ENCODE measurements around the gene TMPRSS11D. TPM values are rescaled to one million over a fixed set of nuclear protein-coding genes. Genes with fewer than 3 reads are reported as not detected.
A peak's percentile ranks its signal among the peaks of the same experiment; 100 is the strongest.

Gene TMPRSS11D
- total RNA-seq, 1 donor from 2014 or later, result not detected

DNA sequence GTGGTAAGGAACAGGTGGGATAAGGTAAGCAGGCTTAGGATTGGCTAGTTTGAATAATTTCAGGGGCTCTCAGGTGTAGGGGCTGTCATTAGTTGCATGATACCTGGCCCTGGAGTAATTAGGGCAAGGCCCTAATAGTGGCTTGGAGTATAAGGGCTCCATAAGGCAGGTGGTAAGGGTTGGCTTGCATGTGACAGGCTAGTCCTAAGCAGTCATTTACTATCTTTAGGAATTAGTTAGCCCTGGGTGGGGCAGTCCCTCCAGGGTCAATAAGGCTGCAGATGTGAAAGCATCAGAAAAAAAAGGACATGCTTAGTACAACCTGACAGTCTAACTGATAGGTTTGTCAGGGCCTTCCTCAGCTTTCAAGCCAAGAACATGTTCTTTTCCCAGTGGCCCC, 7.8 kb upstream of the TMPRSS11D start:
- DNase-seq (ENCODE audit: low spot score) (no peak), ATAC-seq (no peak)

DNA sequence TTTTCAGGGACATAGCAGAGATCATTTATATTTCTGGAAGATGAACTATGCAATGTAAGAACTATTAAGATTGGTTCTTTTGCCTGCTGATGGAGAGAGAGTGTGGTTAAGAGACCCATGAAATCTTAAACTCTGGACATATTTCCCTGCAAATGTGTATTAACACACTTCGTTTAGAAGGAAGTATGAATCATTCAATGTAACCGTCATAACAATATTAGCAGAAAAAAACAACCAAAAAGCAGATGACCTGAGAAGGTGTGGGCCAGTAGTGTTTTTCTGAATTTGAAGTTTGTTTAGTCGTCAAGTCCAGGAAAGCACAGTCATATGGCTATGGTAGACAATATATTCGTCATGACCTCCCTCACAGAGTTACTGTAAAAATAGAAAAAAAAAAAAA, 2.5 kb upstream of the TMPRSS11D start:
- no peak for ATAC-seq
- no peak for DNase-seq (ENCODE audit: low spot score)

DNA sequence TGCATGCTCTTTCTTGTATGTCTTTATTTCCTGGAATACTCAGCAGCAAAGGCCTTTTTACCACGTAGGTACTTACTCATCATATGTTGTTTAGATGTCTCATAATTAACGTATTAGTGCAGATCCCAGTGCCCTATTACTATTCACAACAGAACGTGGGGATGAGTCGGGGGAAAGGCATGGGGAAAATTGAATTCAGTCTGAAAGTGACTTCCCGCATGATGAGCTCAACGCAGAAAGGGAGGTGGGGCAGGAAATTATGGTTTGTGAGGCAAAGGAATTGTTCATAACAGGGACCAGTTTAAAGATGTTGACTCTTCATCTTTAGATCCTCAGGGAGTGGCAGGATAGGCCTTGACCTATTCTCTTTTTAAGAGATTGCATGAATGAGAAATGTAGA, 2.0 kb upstream of the TMPRSS11D start:
- DNase-seq (ENCODE audit: low spot score), result no peak
- no peak for ATAC-seq

DNA sequence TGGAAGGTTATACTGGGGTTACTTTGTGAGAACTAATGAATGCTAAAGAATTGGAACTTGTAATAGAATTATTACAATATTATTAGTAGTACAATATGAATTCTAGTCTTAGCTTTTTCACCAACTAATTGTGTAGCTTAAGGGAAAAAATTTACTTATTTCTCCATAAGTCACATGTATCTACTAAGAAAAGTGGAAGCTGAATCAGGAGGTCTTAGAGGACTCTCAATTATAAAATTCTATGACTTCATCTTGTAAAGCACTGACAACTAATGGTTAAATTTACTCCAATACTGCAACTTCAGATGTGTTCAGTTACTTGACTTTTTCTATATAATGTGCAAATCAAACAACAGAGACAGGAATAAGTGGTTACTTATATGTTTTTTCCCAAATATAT, 899 bp upstream of the TMPRSS11D start:
- no peak for DNase-seq (ENCODE audit: low spot score)
- no peak for ATAC-seq

DNA sequence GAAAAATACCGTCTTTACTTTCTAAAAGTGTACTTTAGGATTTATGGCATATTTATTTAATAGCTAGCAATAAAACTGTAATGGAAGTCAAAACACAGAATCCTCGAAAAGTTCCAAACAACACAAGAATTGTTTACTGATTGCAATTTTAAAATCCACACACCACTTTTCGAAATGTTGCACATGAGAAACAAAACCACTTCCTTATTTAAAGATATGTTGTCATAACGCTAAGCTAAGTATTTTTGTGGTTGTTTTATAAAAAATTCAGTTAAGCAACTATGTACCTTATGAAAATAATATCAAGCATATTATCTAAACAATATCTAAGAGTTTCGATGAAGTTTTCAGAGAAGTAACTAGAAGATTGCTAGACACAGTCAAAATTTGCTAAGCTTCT, 344 bp downstream of the TMPRSS11D start:
- ATAC-seq (no peak), DNase-seq (ENCODE audit: low spot score) (no peak)

DNA sequence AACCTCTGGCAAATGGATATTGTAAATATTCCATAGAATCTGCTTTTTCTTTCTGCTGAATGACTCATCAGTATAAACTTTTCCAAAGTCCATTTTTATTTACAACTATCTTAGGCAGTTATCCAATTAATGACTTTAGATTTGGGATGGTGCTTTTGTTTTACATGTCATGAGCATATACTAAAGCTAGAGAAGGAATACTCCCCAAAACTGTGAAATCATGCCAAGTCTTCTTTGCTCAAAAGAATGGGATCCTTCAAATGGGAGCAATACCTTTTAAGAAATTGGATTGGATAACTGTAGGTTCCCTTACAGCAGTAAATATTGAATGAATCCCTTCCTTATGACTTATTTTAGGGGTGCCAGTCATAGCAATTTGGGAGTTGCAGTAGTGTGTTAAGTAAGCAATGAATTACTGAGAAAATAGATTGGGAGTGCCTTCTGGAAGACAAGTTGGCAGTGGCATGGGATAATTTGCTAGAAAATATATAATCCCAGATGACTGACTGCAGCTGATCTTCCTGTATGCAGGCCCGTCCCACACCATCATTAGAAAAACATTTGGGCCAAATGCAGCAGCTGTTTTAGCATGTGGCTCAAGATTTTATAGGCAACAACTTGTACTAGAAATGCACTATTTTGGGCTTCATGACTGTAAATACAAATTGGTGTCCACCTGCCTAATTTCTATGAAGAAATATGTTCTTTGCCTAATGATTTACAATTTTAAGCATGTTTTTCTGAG, 2.8 kb downstream of the TMPRSS11D start:
- ATAC-seq (no peak), DNase-seq (ENCODE audit: low spot score) (no peak)

DNA sequence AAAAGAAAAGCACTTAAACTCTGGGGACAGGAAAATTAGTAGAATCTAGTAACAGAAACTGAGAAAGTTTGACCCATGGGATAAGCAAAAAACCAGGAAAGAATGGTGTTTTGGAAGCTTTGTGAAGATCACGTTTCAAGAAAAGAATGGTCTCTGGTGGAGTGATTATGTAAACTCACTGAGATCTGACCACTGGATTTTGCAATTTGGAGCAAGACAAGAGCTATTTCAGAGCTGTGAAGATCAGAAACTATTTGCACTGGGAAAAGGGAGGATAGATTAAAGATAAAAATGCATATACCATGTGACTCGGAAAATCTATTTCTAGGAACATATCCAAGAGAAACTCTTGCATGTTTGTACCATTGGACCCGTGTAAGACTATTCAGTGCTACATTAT, 4.3 kb downstream of the TMPRSS11D start:
- no peak for ATAC-seq
- no peak for DNase-seq (ENCODE audit: low spot score)

DNA sequence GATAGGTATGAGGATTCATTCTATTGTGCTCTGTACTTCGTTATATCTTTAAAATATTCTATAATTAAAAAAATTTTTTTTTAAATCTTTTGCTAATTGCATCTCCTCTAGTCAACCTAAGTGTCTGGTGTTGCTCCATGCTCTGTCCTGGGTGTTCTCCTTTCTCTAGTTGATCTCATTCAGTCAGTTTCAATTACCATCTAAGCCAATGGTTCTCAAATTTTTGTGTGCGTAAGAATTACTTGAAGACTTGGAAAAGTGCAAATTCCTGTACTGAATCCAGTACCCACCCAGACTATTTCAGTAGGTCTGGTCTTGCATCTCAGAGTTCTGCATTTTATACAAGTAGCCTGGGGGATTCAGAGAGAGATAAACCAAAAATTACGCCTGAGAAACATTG, 6.7 kb downstream of the TMPRSS11D start:
- DNase-seq (ENCODE audit: low spot score) (no peak), ATAC-seq (no peak)

DNA sequence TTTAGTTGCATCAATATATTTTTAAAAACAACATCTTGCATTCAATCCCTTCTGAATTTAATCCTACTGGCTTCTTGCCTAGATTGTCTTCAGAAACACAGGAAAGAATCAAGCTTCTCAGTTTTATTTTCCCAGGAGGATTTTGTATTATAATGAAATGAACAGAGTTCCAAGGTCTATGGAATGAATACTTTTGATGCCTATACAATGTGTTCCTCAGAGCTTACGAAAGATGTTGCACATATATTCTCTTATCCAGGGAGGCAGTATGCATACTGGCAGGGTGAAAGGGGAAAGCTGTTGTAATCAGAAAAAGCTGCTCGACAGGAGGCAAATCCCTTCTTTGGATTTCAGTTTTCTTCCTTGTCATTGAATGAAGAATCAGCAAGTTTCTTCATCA, 8.8 kb downstream of the TMPRSS11D start:
- DNase-seq (ENCODE audit: low spot score) (no peak), ATAC-seq (no peak)

DNA sequence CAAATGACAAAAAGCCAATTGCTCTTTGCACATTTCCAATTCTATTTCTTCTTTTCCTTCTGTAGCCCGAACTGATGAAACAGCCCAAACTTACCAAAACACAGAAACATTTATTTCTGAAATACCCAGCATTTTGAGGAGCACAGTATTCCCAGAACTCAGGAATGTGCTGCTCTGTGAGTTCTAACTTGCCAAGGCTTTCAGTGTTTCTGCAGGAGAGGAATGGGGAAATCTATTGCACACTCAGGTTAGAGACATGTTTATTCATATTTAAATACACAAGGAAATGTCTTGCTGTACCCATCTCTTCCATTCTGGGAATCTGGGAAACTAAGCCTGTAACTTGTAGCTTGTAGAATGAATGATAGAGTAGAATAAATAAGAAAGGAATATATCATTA, 10.7 kb downstream of the TMPRSS11D start:
- DNase-seq (ENCODE audit: low spot score), result no peak
- no peak for ATAC-seq

DNA sequence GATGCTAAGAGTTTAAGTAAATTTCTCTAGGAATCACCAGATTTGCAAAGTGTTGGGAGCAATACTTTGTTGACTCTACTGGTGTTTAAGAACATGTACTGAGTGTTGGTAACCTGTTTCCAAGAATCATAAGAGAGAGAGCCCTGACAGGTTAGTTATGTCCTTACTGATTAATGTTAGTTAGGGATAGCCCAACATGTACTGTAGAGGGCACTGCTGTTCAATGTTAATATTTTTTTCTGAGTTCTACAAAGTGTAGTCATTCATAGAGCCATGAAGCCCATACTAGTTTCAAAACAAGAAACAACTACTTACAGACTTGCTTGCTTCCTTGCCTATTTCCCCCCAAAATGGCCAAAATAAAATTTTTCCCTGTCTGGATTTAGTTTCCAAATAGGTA, 11.9 kb downstream of the TMPRSS11D start:
- no peak for DNase-seq (ENCODE audit: low spot score)

DNA sequence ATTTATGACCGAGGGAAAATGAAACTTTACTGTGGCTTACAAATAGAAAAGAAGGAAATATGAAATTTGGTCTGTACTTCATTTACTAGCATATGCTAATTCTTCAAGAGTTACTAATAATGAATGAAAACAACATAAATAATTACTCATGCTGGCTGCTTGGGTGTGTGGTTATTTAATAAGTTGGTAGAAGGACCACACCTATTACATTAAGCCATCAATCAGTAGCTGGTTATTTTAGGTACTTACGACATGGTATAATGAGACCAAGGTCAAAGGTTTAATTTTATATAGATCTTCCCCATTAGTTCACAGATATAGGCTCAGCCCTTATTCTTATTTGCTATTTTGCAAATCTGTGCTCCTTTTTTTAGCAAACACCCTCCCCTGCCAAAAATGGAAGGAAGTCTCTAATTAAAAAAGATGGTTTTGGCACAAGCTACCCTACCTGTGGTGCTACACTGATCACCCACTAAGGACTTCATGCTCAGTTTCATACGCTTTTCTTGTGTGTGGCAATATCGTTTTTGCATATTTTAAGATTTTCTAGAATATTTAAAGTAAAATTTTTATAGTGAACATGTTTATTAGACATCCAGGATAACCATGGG, 14.1 kb downstream of the TMPRSS11D start:
- ATAC-seq (no peak), DNase-seq (ENCODE audit: low spot score) (no peak)

More for the DNA sequence above, 11.9 kb downstream of the TMPRSS11D start:
- peak; percentile 74 for ATAC-seq

DNA sequence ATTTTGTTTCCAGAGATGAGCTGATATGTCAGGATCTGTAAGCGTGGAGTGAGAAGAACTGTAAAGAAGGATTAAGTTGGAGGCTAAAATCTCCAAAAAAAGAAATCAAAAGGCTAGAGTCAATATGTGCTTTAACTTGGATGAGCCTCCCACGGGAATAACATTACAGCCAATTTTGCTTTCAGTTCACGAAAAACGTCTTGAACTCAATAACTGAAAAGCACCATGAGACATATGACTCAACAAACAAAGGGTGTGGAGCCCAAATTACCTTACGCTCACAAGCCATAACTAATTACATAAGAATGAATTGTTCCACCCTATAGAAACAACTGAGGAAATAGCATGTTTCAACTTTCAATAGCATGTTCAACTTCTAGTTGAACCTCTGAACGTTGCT, 22.3 kb downstream of the TMPRSS11D start:
- DNase-seq (ENCODE audit: low spot score), result no peak

DNA sequence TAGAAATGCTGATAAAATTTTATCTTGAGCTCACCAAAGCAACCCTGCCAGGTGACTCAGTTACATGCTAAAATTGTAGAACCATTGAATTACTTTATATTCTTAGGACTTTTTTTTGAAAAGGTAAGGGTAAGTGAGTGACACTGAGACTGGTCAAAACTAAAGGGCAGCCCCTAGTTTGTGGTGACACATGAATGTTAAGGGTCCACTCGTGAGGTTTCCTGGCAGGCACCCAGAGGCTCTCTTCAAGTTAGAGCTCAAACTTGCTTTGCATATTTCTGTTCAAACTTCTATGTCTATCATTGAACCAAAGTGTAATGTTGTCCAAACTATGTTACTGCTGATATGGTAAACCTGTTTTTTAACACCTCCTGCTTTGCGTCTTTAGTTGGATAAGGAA, 30.5 kb downstream of the TMPRSS11D start:
- ATAC-seq, result no peak
- DNase-seq (ENCODE audit: low spot score), result no peak

More for the DNA sequence above, 22.3 kb downstream of the TMPRSS11D start:
- no peak for ATAC-seq

DNA sequence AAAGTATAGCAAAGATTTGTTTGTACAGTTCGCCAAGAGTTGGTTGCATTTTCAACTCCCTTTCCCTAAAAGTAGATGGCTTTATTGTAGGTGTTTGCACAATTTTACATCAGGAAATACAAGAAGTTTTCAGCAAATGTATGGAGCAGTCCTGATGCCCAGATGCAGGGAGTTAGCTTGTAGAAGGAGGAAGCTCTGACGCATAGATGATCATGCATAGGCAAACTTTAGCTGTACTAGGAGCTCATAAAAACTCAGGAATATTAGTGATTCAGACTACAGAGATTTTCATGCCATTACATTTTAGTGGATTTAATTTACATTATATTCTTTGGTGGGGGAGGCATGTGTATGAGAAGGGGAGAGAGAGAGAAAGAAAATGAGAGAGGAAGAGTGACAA, 62.9 kb downstream of the TMPRSS11D start:
- ATAC-seq (no peak), DNase-seq (ENCODE audit: low spot score) (no peak)

DNA sequence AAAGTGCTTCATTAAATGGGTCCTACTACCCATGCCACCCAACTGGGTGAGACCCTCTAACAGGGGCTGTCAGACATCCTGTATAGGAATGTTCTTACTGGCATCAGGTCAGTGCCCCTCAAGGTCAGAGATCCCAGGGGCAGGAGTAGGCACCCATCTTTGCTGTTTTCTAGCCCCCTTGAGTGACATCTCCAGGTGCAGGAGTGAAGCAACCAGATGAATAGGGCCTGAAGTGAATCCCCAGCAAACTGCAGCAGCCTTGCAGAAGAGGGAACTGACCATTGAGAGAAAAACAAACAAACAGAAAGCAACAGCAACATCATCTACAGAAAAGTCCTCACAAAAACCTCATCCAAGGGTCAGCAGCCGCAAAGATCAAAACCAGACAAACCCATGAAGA, 73.8 kb downstream of the TMPRSS11D start:
- DNase-seq (ENCODE audit: low spot score), result no peak
- ATAC-seq, result no peak

DNA sequence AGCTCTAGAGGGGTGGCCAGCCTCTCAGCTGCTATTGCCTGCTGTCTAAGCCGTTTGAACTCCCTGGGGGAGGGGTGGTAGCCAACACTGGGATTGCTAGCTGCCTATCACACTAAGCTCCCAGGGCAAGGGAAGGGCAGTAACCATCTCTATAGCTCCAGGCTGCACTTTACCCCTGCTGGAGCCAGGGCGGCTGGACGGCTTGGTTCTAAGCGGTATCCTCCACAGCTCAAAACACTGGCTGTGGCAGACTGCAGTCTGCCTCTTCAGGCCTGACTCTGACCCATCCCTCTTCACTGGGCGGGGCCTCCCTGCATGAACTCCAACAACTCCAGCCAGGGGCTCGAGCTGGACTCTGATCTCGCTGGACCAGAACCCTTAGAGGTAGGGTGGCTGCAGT, 74.3 kb downstream of the TMPRSS11D start:
- no peak for DNase-seq (ENCODE audit: low spot score)
- no peak for ATAC-seq

DNA sequence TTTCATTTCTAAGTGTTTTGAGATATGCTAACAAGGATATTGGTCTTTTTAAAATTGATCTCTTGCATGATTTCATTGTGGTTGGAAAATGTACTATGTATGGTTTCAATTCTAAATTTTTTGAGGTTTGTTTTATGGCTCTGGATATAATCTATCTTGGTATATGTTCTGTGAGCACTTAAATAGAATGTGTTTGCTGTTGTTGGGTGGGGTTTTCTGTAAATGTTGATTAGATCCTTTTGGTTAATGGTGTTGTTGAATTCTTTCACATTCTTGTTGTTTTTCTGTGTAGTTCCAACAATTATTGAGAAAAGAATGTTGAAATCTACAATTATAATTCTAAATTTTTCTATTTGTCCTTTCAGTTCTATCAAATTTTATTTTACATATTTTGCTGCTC, 87.0 kb downstream of the TMPRSS11D start:
- no peak for DNase-seq (ENCODE audit: low spot score)
- ATAC-seq, result no peak

DNA sequence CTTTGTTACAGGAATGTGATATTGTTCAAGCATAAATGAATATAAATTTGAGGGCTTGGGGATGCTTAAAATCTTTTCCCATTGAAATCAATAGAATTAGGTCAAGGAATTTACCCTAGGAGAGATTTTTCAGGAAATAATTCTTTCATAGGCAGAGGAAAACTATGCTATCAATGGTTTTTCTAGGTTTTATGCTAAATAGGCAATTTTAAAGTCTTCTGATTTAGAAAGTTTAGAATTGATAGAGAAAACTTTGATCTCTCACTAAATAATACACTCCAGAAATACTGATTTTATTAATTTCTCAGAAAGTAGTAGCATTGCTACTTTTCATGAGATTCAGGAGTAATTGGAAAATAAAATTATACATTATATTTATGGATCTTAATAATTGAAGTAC, 93.1 kb downstream of the TMPRSS11D start:
- ATAC-seq, result no peak
- no peak for DNase-seq (ENCODE audit: low spot score)

DNA sequence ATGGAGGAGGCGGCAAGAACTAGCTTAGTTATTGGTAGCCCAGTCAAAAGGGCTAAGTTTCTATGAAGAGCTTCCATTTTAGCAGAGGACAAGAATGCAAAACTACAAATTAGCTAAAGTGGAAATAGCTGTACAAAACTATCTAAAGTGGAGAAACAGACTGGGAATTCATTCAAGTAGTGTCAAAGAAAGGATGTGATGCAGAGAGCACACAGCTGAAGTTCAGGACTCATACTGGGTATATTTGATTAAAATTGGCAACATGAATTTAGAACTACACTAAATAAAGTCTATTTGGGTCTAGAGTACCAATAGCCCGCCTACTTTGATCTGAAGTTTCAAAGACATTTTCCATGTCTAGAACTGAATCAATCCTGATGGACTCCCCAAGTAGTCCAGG, 96.5 kb downstream of the TMPRSS11D start:
- no peak for DNase-seq (ENCODE audit: low spot score)

DNA sequence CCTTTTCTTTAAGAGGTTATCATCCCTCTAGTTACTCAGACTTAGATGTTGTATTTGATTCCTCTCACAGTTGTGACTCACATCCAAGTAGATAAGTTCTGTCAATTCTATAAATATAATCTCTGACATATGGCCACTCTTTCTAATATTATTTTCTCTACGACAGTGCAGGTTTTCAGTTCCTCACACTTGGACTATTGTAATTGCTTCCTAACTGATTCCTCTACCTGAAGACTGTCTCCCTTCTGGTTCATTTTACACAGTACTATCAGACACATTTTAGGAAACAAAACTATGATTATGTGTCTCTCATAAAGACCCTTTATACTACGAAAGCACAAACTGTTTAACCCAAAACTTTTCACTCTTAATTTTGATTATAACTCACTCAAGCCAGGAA, 98.3 kb downstream of the TMPRSS11D start:
- ATAC-seq, result no peak
- no peak for DNase-seq (ENCODE audit: low spot score)

More for the DNA sequence above, 96.5 kb downstream of the TMPRSS11D start:
- no peak for ATAC-seq

DNA sequence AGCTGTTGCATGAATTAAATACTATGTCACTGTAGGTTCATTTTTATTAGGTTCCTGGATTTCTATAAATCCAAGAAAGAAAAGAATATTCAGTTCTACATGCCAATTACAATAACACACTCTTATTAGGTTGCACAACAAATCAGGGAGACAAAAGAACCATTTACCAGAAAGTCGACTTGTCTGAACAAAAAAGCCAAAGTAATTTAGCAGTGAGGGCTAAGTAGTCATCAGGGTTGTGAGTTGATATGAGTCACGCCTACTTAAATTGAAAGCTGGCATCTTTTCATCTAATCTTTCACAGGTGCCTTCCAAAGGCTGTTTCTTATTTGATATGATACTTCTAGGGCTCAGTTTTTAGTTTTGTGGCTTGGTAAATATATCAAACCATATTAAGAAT, 104.2 kb downstream of the TMPRSS11D start:
- ATAC-seq (no peak), DNase-seq (ENCODE audit: low spot score) (no peak)

DNA sequence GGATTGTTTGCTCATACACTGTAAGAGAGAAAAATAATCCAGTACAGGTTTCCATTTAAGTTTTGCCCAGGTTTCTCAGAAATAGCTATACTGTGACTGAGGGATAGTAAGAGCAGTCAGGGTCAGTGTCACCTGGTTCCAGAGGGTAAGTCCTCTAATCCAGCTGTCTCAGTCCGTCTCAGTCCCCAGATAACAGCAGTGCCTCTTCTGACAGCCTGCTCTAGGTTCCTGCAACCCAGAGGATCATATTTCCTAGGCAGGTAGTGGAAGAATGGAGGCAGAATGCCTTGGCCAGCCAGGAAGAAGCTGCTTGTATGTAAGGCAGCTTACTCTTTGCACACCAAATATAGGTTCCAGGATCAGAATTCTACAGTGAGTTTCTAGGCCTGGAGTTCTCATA, 107.1 kb downstream of the TMPRSS11D start:
- DNase-seq (ENCODE audit: low spot score) (no peak), ATAC-seq (no peak)

Data from left lobe of liver (tissue), 2 donors.